Stimulated activated CD8-positive, alpha-beta memory T cell treated with anti-CD3 and anti-CD28 coated beads, Interleukin-7, amount 100 ng/mL, for 48 hours (primary cell): ENCODE results near the gene CDHR5.

ENCODE experiments used
- DNase-seq, 2 donors: peaks; one replicate each; pipeline ENCODE4 v3.0.0-alpha.2; 2020; ENCODE audit warnings: low read depth in 1 of 2; ENCODE audit errors: extremely low read depth in 1 of 2

Gene CDHR5

DNA sequence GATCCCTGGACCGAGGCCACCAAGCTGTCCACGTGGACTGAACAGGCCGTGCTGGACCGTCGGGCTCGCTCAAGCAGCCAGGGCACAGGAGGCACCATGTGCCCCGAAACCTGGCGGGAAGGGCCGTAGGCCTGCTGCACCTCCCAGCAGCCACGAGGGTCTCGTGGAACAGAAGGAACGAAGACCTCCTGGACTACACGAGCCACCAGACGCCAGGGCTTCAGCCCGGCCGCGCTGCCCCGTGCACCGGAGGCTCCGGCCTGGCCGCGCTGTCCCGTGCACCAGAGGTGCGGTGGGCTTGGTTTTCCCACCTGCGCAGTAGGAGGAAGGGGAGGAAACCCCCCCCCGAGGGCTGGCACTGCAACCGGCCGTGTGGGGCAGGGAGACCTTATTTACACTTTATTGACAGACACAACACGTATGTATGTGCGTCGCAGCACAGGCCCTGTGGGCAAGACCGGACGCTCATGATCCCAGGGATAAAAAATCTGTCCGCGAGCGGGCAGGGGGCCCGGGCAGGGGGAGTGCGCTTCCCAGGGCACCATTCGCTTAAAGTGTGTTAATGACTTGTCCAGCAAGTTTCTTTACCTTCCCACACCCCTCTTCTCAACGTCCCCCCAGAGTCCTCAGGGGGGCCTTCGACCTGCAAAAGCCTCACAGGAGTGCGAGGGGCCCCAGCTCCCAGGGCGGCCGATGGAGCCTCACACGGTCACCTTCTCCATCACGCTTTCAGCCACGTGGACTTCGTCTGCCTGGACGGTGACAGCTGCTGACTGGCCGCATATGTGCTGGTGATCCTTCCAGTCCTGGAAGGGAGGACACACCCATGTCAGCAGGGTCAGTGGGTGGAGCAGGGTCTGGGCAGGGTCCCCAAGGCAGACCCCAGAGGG is 19.3 kb upstream of the CDHR5 start:
- no peak for DNase-seq

DNA sequence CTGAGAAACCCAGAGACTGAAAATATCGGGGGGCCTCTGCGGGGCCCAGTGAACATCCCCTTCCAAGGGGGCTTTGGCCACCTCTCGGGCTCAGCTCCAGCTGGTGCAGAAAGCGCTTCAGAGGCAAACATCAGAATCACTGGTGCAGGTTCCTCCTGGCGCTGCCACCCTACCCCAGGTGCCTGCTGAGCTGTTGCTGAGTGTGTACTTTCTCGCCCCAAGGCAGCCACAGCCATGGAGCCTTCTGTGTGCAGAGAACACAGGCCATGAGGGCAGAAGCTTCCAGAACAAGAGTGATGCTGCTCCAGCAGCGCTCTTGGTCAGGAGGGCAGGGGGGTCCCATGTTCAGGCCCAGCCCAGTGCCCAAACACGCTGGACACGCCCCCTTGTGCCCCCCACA is 18.6 kb upstream of the CDHR5 start:
- DNase-seq = no peak

DNA sequence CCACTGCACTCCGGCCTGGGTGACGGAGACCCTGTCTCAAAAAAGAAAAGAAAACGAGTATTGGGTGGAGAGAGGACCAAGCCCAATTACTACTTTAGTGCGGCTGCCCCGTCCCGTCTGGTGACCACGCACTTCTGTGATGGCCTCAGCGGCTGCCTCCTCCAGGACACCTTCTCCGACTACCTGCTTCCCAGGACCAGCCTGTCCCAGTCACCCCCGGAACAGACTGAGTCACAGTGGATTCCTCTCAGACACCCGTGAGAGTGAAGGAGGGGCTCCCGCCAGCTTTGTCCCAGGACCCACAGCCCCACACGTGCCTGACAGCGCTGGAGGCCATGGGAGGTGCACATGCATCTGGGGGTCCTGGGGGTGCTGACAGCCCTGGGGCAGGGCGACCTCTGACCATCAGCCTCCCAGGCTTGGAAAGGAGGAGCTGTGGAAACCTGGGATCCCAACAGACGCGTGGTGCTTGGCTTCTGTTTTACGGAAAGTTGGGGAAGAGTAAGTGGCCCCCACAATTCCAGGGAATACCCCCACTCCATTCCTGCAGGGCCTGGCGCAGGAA is 17.1 kb upstream of the CDHR5 start:
- no peak for DNase-seq

DNA sequence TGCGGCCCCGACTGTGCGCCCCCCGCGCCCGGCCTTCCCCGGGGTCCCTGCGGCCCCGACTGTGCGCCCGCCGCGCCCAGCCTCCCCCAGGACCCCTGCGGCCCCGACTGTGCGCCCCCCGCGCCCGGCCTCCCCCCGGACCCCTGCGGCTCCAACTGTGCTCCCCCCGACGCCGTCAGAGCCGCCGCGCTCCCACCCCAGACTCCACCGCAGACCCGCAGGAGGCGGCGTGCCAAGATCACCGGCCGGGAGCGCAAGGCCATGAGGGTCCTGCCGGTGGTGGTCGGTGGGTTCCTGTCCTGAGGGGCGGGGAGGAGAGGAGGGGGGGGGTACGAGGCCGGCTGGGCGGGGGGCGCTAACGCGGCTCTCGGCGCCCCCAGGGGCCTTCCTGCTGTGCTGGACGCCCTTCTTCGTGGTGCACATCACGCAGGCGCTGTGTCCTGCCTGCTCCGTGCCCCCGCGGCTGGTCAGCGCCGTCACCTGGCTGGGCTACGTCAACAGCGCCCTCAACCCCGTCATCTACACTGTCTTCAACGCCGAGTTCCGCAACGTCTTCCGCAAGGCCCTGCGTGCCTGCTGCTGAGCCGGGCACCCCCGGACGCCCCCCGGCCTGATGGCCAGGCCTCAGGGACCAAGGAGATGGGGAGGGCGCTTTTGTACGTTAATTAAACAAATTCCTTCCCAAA is 15.4 kb upstream of the CDHR5 start:
- DNase-seq = no peak

DNA sequence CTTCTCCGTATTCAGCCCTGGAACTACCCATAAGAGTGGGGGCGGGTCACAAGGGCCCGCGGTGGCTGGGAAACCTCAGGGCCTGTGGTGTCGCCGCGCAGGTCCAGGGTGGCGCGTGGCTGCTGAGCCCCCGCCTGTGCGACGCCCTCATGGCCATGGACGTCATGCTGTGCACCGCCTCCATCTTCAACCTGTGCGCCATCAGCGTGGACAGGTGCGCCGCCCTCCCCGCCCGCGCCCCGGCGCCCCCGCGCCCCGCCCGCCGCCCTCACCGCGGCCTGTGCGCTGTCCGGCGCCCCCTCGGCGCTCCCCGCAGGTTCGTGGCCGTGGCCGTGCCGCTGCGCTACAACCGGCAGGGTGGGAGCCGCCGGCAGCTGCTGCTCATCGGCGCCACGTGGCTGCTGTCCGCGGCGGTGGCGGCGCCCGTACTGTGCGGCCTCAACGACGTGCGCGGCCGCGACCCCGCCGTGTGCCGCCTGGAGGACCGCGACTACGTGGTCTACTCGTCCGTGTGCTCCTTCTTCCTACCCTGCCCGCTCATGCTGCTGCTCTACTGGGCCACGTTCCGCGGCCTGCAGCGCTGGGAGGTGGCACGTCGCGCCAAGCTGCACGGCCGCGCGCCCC is 14.7 kb upstream of the CDHR5 start:
- no peak for DNase-seq

GRCh38 chr11:638631-639331 is 14.0 kb upstream of the CDHR5 start:
- DNase-seq = no peak

GRCh38 chr11:637593-638521 is 13.1 kb upstream of the CDHR5 start:
- DNase-seq = no peak

- no peak for DNase-seq
These were observed 12.5 kb upstream of the CDHR5 start for GRCh38 chr11:637333-637592.

DNA sequence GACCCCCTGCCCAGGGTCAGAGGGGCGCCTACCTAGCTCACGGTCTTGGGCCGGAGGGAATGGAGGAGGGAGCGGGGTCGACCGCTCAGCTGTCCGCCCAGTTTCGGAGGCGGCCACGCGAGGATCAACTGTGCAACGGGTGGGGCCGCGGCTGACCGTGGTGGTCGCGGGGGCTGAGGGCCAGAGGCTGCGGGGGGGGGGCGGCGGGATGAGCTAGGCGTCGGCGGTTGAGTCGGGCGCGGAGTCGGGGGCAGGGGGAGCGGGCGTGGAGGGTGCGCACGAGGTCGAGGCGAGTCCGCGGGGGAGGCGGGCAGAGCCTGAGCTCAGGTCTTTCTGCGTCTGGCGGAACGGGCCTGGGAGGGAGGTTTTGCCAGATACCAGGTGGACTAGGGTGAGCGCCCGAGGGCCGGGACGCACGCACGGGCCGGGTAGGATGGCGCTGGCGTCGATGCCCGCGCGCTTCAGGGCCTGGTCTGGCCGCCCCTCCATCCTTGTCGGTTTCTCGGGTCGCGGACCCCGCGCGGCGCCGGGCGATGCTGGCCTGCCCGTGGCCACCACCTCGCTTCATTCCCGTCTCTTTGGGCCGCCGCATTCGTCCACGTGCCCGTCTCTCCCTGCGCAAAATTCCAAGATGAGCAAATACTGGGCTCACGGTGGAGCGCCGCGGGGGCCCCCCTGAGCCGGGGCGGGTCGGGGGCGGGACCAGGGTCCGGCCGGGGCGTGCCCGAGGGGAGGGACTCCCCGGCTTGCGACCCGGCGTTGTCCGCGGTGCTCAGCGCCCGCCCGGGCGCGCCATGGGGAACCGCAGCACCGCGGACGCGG is 12.0 kb upstream of the CDHR5 start, which contains the start of gene DRD4:
TSS of gene DRD4 (plus strand) at position 759 of the 822 bp plus-strand sequence. CDS start at position 795, 36 bp downstream.
- no peak for DNase-seq

DNA sequence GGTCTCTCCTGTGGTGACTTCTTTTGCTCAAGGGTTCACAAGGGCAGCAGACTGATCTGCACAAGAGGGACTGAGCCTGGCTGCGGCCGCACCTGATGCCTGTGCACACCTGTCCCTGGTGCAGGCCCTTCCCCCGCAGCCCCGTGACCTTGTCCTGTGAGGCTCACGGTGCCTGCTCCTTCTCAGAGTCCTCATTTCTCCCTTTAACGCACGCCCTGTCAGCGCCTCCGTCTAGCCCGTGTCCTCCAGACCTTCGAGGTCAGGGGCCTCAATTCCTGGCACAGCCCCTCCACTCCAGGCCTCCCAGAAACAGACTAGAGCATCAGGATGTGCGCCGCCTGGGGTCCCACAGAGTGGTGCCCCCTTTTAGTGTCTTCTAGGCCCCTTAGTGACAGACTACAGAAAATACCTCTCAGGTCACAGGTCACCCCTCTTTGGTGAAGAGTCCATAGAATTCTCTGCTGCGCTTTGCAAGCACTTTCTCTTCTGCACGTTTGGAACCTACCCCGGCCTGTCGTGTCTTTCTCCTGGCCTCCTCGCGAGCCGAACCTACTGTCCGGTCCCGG is 11.3 kb upstream of the CDHR5 start:
- no peak for DNase-seq

GRCh38 chr11:630871-631270 is 6.1 kb upstream of the CDHR5 start:
- no peak for DNase-seq

DNA sequence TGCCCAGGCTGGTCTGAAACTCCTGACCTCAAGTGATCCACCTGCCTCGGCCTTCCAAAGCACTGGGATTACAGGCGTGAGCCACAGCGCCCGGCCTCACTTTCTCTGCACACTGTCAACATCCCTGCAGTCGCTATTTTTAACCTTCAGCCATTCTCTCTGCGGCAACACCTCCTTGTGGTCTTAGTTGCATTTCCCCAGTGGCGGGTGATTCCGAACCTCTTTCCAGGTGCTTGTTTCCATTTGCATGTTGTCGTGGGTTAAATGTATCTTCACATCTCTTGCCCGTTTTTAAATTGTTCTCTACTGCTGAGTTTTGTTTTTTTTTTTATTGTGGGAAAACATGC is 4.5 kb upstream of the CDHR5 start:
- DNase-seq = no peak

DNA sequence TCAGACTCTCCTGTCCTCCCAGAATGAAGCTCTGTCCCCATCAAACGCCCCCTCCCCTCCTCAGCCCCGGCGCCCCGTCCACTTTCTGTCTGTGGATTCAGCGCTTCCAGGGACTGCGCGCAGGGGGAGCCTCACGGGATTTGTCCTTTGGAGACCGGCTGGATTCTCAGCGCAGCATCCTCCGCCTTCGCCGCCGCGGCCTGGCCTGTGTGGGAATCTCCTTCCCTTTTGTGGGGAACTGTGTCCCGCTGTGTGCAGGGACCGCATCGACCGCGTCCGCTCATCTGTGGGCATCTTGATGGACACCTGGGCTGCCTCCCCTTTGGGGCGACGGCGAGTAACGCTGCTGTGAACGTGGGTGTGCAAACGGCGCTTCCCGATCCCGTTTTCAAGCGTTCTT is 3.3 kb upstream of the CDHR5 start:
- no peak for DNase-seq

DNA sequence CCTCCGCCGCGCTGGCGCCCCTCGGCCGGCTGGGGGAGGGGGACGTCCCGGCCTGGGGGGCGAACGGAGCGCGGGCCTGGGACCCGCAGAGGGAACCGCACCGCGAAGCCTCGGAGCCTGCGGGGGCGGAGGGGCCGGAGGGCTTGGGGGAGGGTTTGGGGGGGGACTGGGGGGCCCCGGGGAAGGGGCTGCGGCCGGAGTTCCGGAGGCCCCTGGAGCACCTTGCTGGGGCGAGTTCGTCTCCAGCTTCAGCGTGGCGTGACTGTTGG is 2.5 kb upstream of the CDHR5 start:
- no peak for DNase-seq

GRCh38 chr11:626475-627307 is 1.9 kb upstream of the CDHR5 start, which contains the start of gene SCT:
Gene SCT (minus strand): TSS chr11:627181. CDS start chr11:627143, 38 bp downstream.
- DNase-seq = no peak

GRCh38 chr11:625636-626268 is 997 bp upstream of the CDHR5 start:
- no peak for DNase-seq

- no peak for DNase-seq
These were observed 603 bp downstream of the CDHR5 start for GRCh38 chr11:623999-624704.
